HG02571 (cell line): ENCODE data around the gene AQP9.

Experiments
- ATAC-seq: cut with Tn5 transposase; IDR thresholded peaks from one replicate; pipeline ENCODE4 v1.9.1; 2021; ENCODE audit warnings: mild to moderate bottlenecking, moderate library complexity; ENCODE audit not compliant: unreplicated experiment

AQP9 gene

GRCh38 chr15:58221591-58222241 is 83.5 kb downstream of the AQP9 start:
- ATAC-seq, result no peak

GRCh38 chr15:58222679-58223078 is 84.5 kb downstream of the AQP9 start:
- no peak for ATAC-seq

GRCh38 chr15:58223432-58223831 is 85.3 kb downstream of the AQP9 start:
- no peak for ATAC-seq

DNA sequence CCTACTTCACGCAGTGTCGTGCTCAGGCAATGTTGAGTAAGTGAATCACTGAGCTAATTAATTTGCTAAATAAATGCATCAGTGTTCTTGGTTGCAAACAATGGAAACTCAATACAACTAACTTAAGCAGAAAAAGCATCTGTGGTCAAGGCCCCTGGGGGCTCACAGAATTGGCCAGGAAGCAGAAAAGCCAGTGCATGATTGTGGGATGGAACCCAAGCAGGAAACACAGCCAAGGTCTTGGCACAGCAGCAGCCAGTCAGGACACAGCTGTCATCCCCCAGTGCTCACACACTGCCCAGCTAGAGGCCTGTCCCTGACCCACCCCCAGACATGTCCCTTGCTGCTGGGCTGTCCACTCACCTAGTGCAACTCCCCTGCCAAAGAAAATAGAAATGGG is 85.9 kb downstream of the AQP9 start:
- no peak for ATAC-seq

GRCh38 chr15:58227706-58228543 is 89.7 kb downstream of the AQP9 start:
- ATAC-seq, result no peak

DNA sequence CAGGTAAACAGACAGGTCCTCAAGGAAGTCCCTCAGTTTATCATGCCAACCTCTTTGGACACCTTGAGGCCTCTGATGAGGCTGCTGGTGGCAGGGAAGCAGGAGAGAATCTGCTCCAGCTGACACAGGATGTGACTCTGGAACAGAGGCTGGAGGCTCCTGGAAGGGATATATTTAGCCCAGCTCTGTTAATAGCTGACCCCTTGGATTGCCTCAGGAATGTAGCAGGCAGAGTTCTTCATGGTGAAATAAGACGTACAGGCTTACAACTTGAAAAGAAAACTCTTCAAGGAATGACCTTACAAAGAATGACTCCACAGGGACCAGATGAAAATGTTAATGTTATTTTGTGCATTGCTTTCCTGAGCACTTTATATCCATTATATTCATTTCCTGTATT is 90.5 kb downstream of the AQP9 start:
- ATAC-seq, result no peak

- no peak for ATAC-seq
These were observed 91.2 kb downstream of the AQP9 start for GRCh38 chr15:58229297-58229768.

- no peak for ATAC-seq
These were observed 94.3 kb downstream of the AQP9 start for GRCh38 chr15:58232281-58233065.

DNA sequence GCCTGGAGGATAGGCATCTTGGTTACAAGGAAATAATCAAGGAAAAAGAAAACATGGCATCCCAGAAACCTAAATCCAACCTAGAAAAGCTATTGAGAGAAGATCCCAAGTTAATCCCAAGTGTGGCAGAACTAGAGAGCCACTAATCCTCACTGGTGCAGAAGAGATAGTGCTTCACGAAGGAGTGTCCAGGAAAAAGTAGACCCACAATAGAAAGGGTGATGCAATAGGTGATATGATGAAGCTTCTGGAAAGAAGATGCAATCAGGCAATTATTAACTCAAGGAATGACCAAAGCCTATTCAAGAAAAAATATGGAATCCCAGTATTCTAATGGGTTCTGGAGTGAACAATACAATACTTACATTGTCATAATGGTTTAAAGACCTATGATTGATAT is 95.2 kb downstream of the AQP9 start:
- no peak for ATAC-seq
